AG10803 (cell line): Measurements from ENCODE around the gene RAMAC.

Source experiments
- DNase-seq: peaks from one replicate; pipeline ENCODE4 v3.0.0; 2010; ENCODE audit warnings: low read depth
- H3K4me3 ChIP-seq: 2 replicates; pipeline ENCODE4 v1.5.1; 2011; ENCODE audit warnings: mild to moderate bottlenecking, low read length, control low read depth
- CTCF ChIP-seq: conservative IDR thresholded peaks from 2 replicates; pipeline ENCODE4 v1.5.1; 2011; ENCODE audit warnings: mild to moderate bottlenecking, low read length, control low read depth, inconsistent platforms

RAMAC gene

GRCh38 chr15:82944821-82945220 lies 41.2 kb upstream of the RAMAC start:
- TF ChIP-seq CTCF, result no peak
- H3K4me3 ChIP-seq, result no peak overlapping the region
- DNase-seq, result peak; percentile 80

- no peak for DNase-seq
- TF ChIP-seq CTCF, result no peak
- no peak overlapping the region for H3K4me3 ChIP-seq
Observed at GRCh38 chr15:82945326-82945725, 40.7 kb upstream of the RAMAC start.

- TF ChIP-seq CTCF, result no peak
- no peak for DNase-seq
- H3K4me3 ChIP-seq, result no peak overlapping the region
Observed at GRCh38 chr15:82946155-82946701, 39.8 kb upstream of the RAMAC start.

- DNase-seq, result no peak
- no peak overlapping the region for H3K4me3 ChIP-seq
- TF ChIP-seq CTCF, result no peak
Observed at GRCh38 chr15:82950295-82950694, 35.7 kb upstream of the RAMAC start.

GRCh38 chr15:82950746-82951370 lies 35.2 kb upstream of the RAMAC start:
- peak; percentile 3 for DNase-seq
- no peak overlapping the region; the same call in 1 of the 2 replicates for H3K4me3 ChIP-seq
- no peak for TF ChIP-seq CTCF

GRCh38 chr15:82951472-82952157 lies 34.4 kb upstream of the RAMAC start:
- peak overlapping the region; percentile 63 for H3K4me3 ChIP-seq
- no peak for TF ChIP-seq CTCF
- peak; percentile 18 for DNase-seq
